SK-N-SH (cell line): ENCODE results near the gene ULBP2.

ENCODE experiments used
- CTCF ChIP-seq: fragments of 200-600 bp; sonication (generic); IDR thresholded peaks from 2 replicates; pipeline ENCODE4 v1.6.1; 2017; ENCODE audit warnings: antibody characterized with exemption, mild to moderate bottlenecking, moderate library complexity
- GATA2 ChIP-seq: sonication (generic); formaldehyde crosslinking; IDR thresholded peaks from 2 replicates; pipeline ENCODE4 v1.5.0; 2020; ENCODE audit warnings: mild to moderate bottlenecking, missing genetic modification reagents

GRCh38 chr6:149984773-149985172 is 43.0 kb downstream of the ULBP2 start:
- TF ChIP-seq GATA2 (no peak), CTCF (no peak)
